Panc1 (cell line): Measurements from ENCODE around the gene LPAR3. TPM values are rescaled to one million over a fixed set of nuclear protein-coding genes. Genes with fewer than 3 reads are reported as not detected.

Source experiments
- ATAC-seq: fragments of 200-7000 bp; cut with Tn5 transposase; 2 replicates; pipeline ENCODE4 v1.9.1; 2020; ENCODE audit warnings: mild to moderate bottlenecking, moderate library complexity
- BruUV-seq: library from RNA; stranded (reverse); fragments of 400-500 nt; replicated peaks from 2 replicates; lab custom pipeline; 2021; lab: Mats Ljungman, UMichigan
- CTCF ChIA-PET: fragments of 300-600 bp; sonication (Branson Sonifier 250); formaldehyde crosslinking; loops from one replicate; lab custom pipeline; 2022; ENCODE audit warnings: antibody characterized with exemption; lab: Charles Lee
- POLR2A ChIA-PET: fragments of 300-600 bp; sonication (Branson Sonifier 250); formaldehyde crosslinking; loops from one replicate; lab custom pipeline; 2022; ENCODE audit warnings: antibody characterized with exemption; lab: Charles Lee
- DNase-seq: peaks from one replicate; pipeline ENCODE4 v3.0.0-alpha.2; 2010; ENCODE audit warnings: low read depth, low spot score
- H3K27ac ChIP-seq: 2 replicates; pipeline ENCODE4 v1.5.1; 2011; ENCODE audit warnings: mild to moderate bottlenecking, low read length, inconsistent platforms
- H3K27me3 ChIP-seq: fragments of 200-500 bp; sonication (Bioruptor generic); 2 replicates; pipeline ENCODE4 v1.6.0; 2014; ENCODE audit warnings: low read length, inconsistent platforms; ENCODE audit not compliant: control insufficient read depth, insufficient read depth
- H3K36me3 ChIP-seq: fragments of 200-500 bp; sonication (Bioruptor generic); 2 replicates; pipeline ENCODE4 v1.5.1; 2014; ENCODE audit warnings: inconsistent platforms, mild to moderate bottlenecking, low read length, moderate library complexity; ENCODE audit not compliant: control insufficient read depth, insufficient read depth
- H3K4me1 ChIP-seq: 2 replicates; pipeline ENCODE4 v1.5.1; 2011; ENCODE audit warnings: inconsistent platforms, mild to moderate bottlenecking, low read length, moderate library complexity; ENCODE audit not compliant: control insufficient read depth, insufficient read depth
- H3K4me3 ChIP-seq, 2 experiments: 2 replicates each; pipeline ENCODE4 v1.5.1; 2011 to 2012; ENCODE audit warnings: low read depth in 2 of 2, low read length in 2 of 2, mild to moderate bottlenecking in 2 of 2, inconsistent platforms in 1 of 2, moderate library complexity in 1 of 2
- H3K9me3 ChIP-seq: fragments of 200-500 bp; sonication (Bioruptor generic); 2 replicates; pipeline ENCODE4 v1.5.1; 2014; ENCODE audit warnings: low read depth, mild to moderate bottlenecking, inconsistent platforms, low read length, moderate library complexity; ENCODE audit not compliant: control insufficient read depth, insufficient read depth
- POLR2AphosphoS5 ChIP-seq: IDR thresholded peaks from 2 replicates; pipeline ENCODE4 v1.6.1; 2012; ENCODE audit warnings: mild to moderate bottlenecking, low read depth, low read length, moderate library complexity
- REST ChIP-seq, 2 experiments: IDR thresholded peaks; 2 replicates each; pipeline ENCODE4 v1.6.1; 2011 to 2012; ENCODE audit warnings: low read depth in 2 of 2, control low read depth in 1 of 2, low read length in 1 of 2, mild to moderate bottlenecking in 1 of 2, moderate library complexity in 1 of 2; ENCODE audit not compliant: insufficient read depth in 1 of 2
- SIN3A ChIP-seq: IDR thresholded peaks from 2 replicates; pipeline ENCODE4 v1.6.1; 2012; ENCODE audit warnings: low read depth, mild to moderate bottlenecking, low read length, moderate library complexity, borderline replicate concordance; ENCODE audit not compliant: insufficient read depth
- TCF7L2 ChIP-seq: IDR thresholded peaks from 2 replicates; pipeline ENCODE4 v1.6.1; 2011; ENCODE audit warnings: mild to moderate bottlenecking, low read depth, low read length, inconsistent platforms
- in situ Hi-C: cut with HindIII; loops from 2 replicates; pipeline ENCODE4 v1.10.0; 2016; ENCODE audit warnings: low sequenced_read_pairs, low pct_unique_long_range_greater_than_20kb
- intact Hi-C: fragments of 100-400 bp; cut with micrococcal nuclease; formaldehyde crosslinking; loops from one replicate; pipeline ENCODE4 v1.10.0; 2022; ENCODE audit not compliant: unreplicated experiment
- total RNA-seq: library from RNA; stranded (reverse); gene quantifications from one replicate; pipeline ENCODE4 v1.2.1, GENCODE V29; 2021; ENCODE audit not compliant: unreplicated experiment
- TF ChIP-seq, protein P1 (sequence below): fragments of 450-650 bp; IDR thresholded peaks from 2 replicates; pipeline ENCODE4 v1.5.1; 2017; ENCODE audit warnings: mild to moderate bottlenecking

Gene LPAR3
- total RNA-seq, 1 experiment from 2014 or later: 6.3 TPM

DNA sequence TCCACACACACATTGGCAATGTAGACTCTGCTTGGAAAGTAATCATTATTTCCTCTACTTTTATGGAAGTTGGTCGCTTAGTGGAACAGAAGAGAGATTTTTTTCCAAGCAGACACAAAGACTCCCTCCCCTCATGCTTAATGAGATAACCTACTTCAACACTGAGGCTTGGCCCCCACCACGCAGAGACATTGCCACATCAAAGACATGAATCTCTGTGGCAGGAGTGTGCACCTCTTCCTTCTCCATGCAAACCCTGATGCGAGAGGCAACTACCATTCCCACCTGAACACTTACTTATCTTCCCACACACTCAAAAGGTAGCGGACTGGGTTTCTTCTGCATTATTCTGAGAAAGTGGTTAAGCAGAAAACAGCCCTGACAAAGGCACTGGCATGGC, 37.3 kb upstream of the LPAR3 start:
- Histone ChIP-seq H3K27me3 (no peaks in the 10 kb centered on the region), H3K4me1 (no peaks in the 10 kb centered on the region), H3K9me3 (no peaks in the 10 kb centered on the region), H3K36me3 (no peaks in the 10 kb centered on the region), H3K4me3 (no peak overlapping the region), H3K27ac (no peak overlapping the region)
- ChIA-PET CTCF (no interaction called here), POLR2A (no interaction called here)
- intact Hi-C loops: loop anchor here (10.0 kb wide), 3 partner anchors 56 to 306 kb away; no protein-coding TSS in a partner anchor
- no peak for TF ChIP-seq REST (IDR thresholded peaks at IDR 0.05; ENCODE audit: insufficient read depth in 1 of 2, low read depth in 2 of 2, low read length in 1 of 2)
- TF ChIP-seq SIN3A: no peak
- TF ChIP-seq POLR2AphosphoS5: no peak
- no peak for TF ChIP-seq TCF7L2
- TF ChIP-seq, protein P1, sequence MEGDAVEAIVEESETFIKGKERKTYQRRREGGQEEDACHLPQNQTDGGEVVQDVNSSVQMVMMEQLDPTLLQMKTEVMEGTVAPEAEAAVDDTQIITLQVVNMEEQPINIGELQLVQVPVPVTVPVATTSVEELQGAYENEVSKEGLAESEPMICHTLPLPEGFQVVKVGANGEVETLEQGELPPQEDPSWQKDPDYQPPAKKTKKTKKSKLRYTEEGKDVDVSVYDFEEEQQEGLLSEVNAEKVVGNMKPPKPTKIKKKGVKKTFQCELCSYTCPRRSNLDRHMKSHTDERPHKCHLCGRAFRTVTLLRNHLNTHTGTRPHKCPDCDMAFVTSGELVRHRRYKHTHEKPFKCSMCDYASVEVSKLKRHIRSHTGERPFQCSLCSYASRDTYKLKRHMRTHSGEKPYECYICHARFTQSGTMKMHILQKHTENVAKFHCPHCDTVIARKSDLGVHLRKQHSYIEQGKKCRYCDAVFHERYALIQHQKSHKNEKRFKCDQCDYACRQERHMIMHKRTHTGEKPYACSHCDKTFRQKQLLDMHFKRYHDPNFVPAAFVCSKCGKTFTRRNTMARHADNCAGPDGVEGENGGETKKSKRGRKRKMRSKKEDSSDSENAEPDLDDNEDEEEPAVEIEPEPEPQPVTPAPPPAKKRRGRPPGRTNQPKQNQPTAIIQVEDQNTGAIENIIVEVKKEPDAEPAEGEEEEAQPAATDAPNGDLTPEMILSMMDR: no peak
- no TSS peak for BruUV-seq
- no peak for DNase-seq
- no peak for ATAC-seq
- in situ Hi-C loops: no loop called here

DNA sequence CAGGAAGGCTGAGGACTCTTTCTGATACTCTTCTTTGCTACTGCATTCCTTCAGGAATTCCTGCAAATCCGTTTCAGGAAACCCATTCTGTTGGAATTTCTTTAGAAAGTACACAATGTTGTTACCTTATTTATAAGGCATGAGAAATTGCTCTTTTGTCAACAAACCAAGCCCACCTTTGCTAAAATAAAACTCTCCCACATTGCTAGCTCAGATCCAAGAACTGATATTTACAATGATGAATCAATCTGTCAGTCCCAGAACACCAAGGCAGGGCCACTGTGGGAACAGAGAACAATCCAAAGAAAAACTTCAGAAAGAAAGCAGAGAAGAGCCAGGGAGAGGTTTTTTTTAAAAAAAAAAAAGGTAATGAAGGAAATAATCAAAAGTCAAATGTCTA, 36.6 kb upstream of the LPAR3 start:
- intact Hi-C loops: no loop called here
- H3K27ac ChIP-seq: no peak overlapping the region
- ATAC-seq (no peak), DNase-seq (no peak)
- ChIA-PET CTCF (interaction anchor here (0.7 kb wide), 1 partner anchor 180 kb away, joined by 3 read pairs; no protein-coding TSS in a partner anchor), POLR2A (no interaction called here)
- H3K36me3 ChIP-seq: no peaks in the 10 kb centered on the region
- H3K9me3 ChIP-seq: no peaks in the 10 kb centered on the region
- no peaks in the 10 kb centered on the region for H3K4me1 ChIP-seq
- H3K27me3 ChIP-seq: no peaks in the 10 kb centered on the region
- no TSS peak for BruUV-seq
- H3K4me3 ChIP-seq: no peak overlapping the region
- in situ Hi-C loops: no loop called here
- no peak for TF ChIP-seq REST (IDR thresholded peaks at IDR 0.05; ENCODE audit: insufficient read depth in 1 of 2, low read depth in 2 of 2, low read length in 1 of 2)
- TF ChIP-seq, protein P1: no peak
- TF ChIP-seq POLR2AphosphoS5: no peak
- TF ChIP-seq TCF7L2: no peak
- TF ChIP-seq SIN3A: no peak
